Small intestine (tissue), 7 donors: Measurements from ENCODE around the gene MAGI1. TPM values are rescaled to one million over a fixed set of nuclear protein-coding genes. Genes with fewer than 3 reads are reported as not detected.

ENCODE experiments used
- DNase-seq, 2 donors: peaks; one replicate each; pipeline versions ENCODE4 v3.0.0 to v3.0.0-alpha.2; 2013
- FAIRE-seq: peaks from 2 replicates; lab custom pipeline; 2012; peaks lifted over from hg19 to GRCh38; lab: Jason Lieb, UNC
- H3K27ac ChIP-seq, 3 donors: one replicate each; pipeline ENCODE4 v1.5.1; 2013; ENCODE audit warnings: low read length in 2 of 3, mild to moderate bottlenecking in 2 of 3, control low read depth in 1 of 3, inconsistent platforms in 1 of 3, low read depth in 1 of 3, moderate library complexity in 1 of 3
- H3K27me3 ChIP-seq, 3 donors: one replicate each; pipeline ENCODE4 v1.6.1; 2013; ENCODE audit warnings: low read length in 3 of 3, inconsistent platforms in 1 of 3; ENCODE audit not compliant: control insufficient read depth in 3 of 3, insufficient read depth in 3 of 3
- H3K36me3 ChIP-seq, 3 donors: one replicate each; pipeline ENCODE4 v1.6.1; 2013; ENCODE audit warnings: low read length in 3 of 3, inconsistent platforms in 1 of 3, low read depth in 1 of 3, mild to moderate bottlenecking in 1 of 3, moderate library complexity in 1 of 3; ENCODE audit not compliant: control insufficient read depth in 3 of 3, insufficient read depth in 2 of 3
- H3K4me1 ChIP-seq, 3 donors: one replicate each; pipeline ENCODE4 v1.6.1; 2013; ENCODE audit warnings: low read length in 2 of 3, inconsistent platforms in 1 of 3, low read depth in 1 of 3, mild to moderate bottlenecking in 1 of 3, moderate library complexity in 1 of 3; ENCODE audit not compliant: control insufficient read depth in 3 of 3, insufficient read depth in 2 of 3
- H3K4me3 ChIP-seq, 3 donors: one replicate each; pipeline ENCODE4 v1.5.1; 2013; ENCODE audit warnings: low read length in 3 of 3, control low read depth in 1 of 3, inconsistent platforms in 1 of 3, low read depth in 1 of 3, mild to moderate bottlenecking in 1 of 3, moderate library complexity in 1 of 3
- H3K9me3 ChIP-seq, 2 donors: one replicate each; pipeline ENCODE4 v1.6.1; 2013; ENCODE audit warnings: low read depth in 1 of 2, low read length in 1 of 2; ENCODE audit not compliant: control insufficient read depth in 2 of 2, insufficient read depth in 1 of 2
- WGBS, 3 donors: extraction: QIAGEN DNeasy Blood & Tissue Kit; methylation state at CpG; one replicate each; pipeline ENCODE4 v1.1.7; 2013; 5-methylcytosine and 5-hydroxymethylcytosine counted together
- polyA plus RNA-seq, 4 donors: library from polyadenylated mRNA; stranded (reverse) in 3 of 4; unstranded in 1 of 4; fragments of 200-250 nt in 3 of 4; fragments of 120-200 nt in 1 of 4; gene quantifications; one replicate each; pipeline versions ENCODE4 v1.2.1 to v1.2.3, GENCODE V29; 2013
- donor health status: healthy with polysubstance abuse.
- donor health status: control.
- donor health status: control.
- donor health status: Bipolar disorder and iron deficiency.
- donor health status: healthy.

MAGI1 gene
- polyA plus RNA-seq, 4 donors: 10.0 to 35.1 (median 12.6) TPM

GRCh38 chr3:65633018-65633638, 405.6 kb downstream of the MAGI1 start:
- H3K4me1 ChIP-seq: no peaks in the 10 kb centered on the region
- 70 to 88% (median 81%) methylated on average over 7 of the region's 7 CpGs for WGBS, 3 donors
- H3K9me3 ChIP-seq: no peaks in the 10 kb centered on the region
- no peaks in the 10 kb centered on the region for H3K27me3 ChIP-seq
- H3K4me3 ChIP-seq: no peak overlapping the region
- DNase-seq (no peak), FAIRE-seq (no peak)
- H3K27ac ChIP-seq: no peak overlapping the region
- H3K36me3 ChIP-seq: no peaks in the 10 kb centered on the region

- no peak for FAIRE-seq
- no peak overlapping the region for H3K4me3 ChIP-seq
- no peak overlapping the region for H3K27ac ChIP-seq
Observed at GRCh38 chr3:65632414-65632813, 406.3 kb downstream of the MAGI1 start.

GRCh38 chr3:65628978-65629377, 409.7 kb downstream of the MAGI1 start:
- Histone ChIP-seq H3K4me3 (no peak overlapping the region), H3K9me3 (no peaks in the 10 kb centered on the region), H3K36me3 (no peaks in the 10 kb centered on the region), H3K4me1 (no peaks in the 10 kb centered on the region), H3K27ac (no peak overlapping the region), H3K27me3 (no peaks in the 10 kb centered on the region)
- DNase-seq (no peak), FAIRE-seq (no peak)
- 86 to 95% (median 94%) methylated on average over 2 of the region's 2 CpGs for WGBS, 3 donors

More at GRCh38 chr3:65632414-65632813, 406.3 kb downstream of the MAGI1 start:
- no peaks in the 10 kb centered on the region for H3K27me3 ChIP-seq
- H3K4me1 ChIP-seq: no peaks in the 10 kb centered on the region
- no peak for DNase-seq
- H3K36me3 ChIP-seq: no peaks in the 10 kb centered on the region
- no peaks in the 10 kb centered on the region for H3K9me3 ChIP-seq

GRCh38 chr3:65627062-65627461, 411.7 kb downstream of the MAGI1 start:
- Histone ChIP-seq H3K4me1 (no peaks in the 10 kb centered on the region), H3K27ac (no peak overlapping the region), H3K9me3 (no peaks in the 10 kb centered on the region), H3K27me3 (no peaks in the 10 kb centered on the region), H3K36me3 (no peaks in the 10 kb centered on the region), H3K4me3 (no peak overlapping the region)
- FAIRE-seq (no peak), DNase-seq (no peak)
- 92 to 99% (median 99%) methylated on average over 3 of the region's 3 CpGs for WGBS, 3 donors

GRCh38 chr3:65625305-65625704, 413.4 kb downstream of the MAGI1 start:
- FAIRE-seq: no peak
- H3K36me3 ChIP-seq: peaks cover 0 to 5% (median 0%) of the 10 kb centered on the region in 3 donors
- no peaks in the 10 kb centered on the region for H3K4me1 ChIP-seq
- 42 to 55% (median 44%) methylated on average over 3 of the region's 3 CpGs for WGBS, 3 donors
- DNase-seq: peak in 1 of 2 donors; percentile 26
- no peak overlapping the region for H3K4me3 ChIP-seq
- H3K27ac ChIP-seq: peak overlapping the region in 1 of 3 donors; percentile 26
- H3K9me3 ChIP-seq: no peaks in the 10 kb centered on the region
- H3K27me3 ChIP-seq: no peaks in the 10 kb centered on the region

GRCh38 chr3:65623362-65623761, 415.4 kb downstream of the MAGI1 start:
- Histone ChIP-seq H3K9me3 (no peaks in the 10 kb centered on the region), H3K4me1 (no peaks in the 10 kb centered on the region), H3K4me3 (no peak overlapping the region), H3K27ac (no peak overlapping the region), H3K27me3 (no peaks in the 10 kb centered on the region), H3K36me3 (peaks cover 0 to 5% (median 0%) of the 10 kb centered on the region in 3 donors)
- no peak for FAIRE-seq
- DNase-seq: no peak
- 74 to 89% (median 81%) methylated on average over 1 of the region's 1 CpG for WGBS, 3 donors

- H3K36me3 ChIP-seq: peaks cover 0 to 5% (median 0%) of the 10 kb centered on the region in 3 donors
- FAIRE-seq (no peak), DNase-seq (no peak)
- H3K4me1 ChIP-seq: no peaks in the 10 kb centered on the region
- no peak overlapping the region for H3K4me3 ChIP-seq
- H3K27ac ChIP-seq: no peak overlapping the region
- H3K27me3 ChIP-seq: no peaks in the 10 kb centered on the region
- no peaks in the 10 kb centered on the region for H3K9me3 ChIP-seq
- WGBS, 3 donors: 55 to 83% (median 58%) methylated on average over 1 of the region's 1 CpG
Observed at GRCh38 chr3:65619888-65620287, 418.8 kb downstream of the MAGI1 start.

GRCh38 chr3:65619451-65619881, 419.3 kb downstream of the MAGI1 start:
- H3K27me3 ChIP-seq: no peaks in the 10 kb centered on the region
- no peaks in the 10 kb centered on the region for H3K4me1 ChIP-seq
- WGBS, 3 donors: 37 to 79% (median 60%) methylated on average over 5 of the region's 5 CpGs
- no peak overlapping the region for H3K4me3 ChIP-seq
- no peak overlapping the region for H3K27ac ChIP-seq
- H3K9me3 ChIP-seq: no peaks in the 10 kb centered on the region
- FAIRE-seq: no peak
- no peak for DNase-seq
- H3K36me3 ChIP-seq: peaks cover 0 to 5% (median 0%) of the 10 kb centered on the region in 3 donors

- H3K9me3 ChIP-seq: no peaks in the 10 kb centered on the region
- H3K27ac ChIP-seq: no peak overlapping the region
- FAIRE-seq (no peak), DNase-seq (no peak)
- no peaks in the 10 kb centered on the region for H3K4me1 ChIP-seq
- 39 to 57% (median 40%) methylated on average over 1 of the region's 1 CpG for WGBS, 3 donors
- peaks cover 0 to 5% (median 0%) of the 10 kb centered on the region in 3 donors for H3K36me3 ChIP-seq
- H3K27me3 ChIP-seq: no peaks in the 10 kb centered on the region
- H3K4me3 ChIP-seq: no peak overlapping the region
Observed at GRCh38 chr3:65618599-65618998, 420.1 kb downstream of the MAGI1 start.
